Measurements from ENCODE around the gene MGAT4C. TPM values are rescaled to one million over a fixed set of nuclear protein-coding genes. Genes with fewer than 3 reads are reported as not detected.
"Not testable (repeated sequence)": the region's sequence is repeated elsewhere in the genome, so short reads cannot be mapped to it uniquely, and the experiment has no call there.

Gene MGAT4C
- total and polyA plus RNA-seq, 4 experiments from 2014 or later, result not detected

DNA sequence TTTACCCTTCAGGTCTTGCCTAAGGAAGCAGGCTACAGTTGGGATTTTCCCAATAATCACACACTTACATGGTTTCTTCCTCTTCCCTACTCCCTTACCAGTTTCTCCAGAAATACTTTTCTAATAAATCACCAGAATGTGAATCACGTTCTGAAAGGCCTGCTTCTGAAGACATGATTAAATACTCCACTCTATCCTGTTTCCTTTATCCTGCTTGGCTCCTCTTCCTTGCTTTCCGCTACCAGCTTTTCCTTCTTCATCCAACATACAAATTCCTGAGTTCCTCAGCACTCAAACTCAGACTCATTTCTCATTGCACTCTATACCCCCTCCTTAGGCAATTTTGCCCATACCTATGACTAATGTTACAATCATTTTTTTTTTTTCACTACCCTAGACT lies 118.3 kb downstream of the MGAT4C start:
- H3K4me3 ChIP-seq (ENCODE audit: low read length in 2 of 2), result no peak overlapping the region
- peaks cover 0 to 12% (median 4%) of the 10 kb centered on the region in 8 donors for H3K9me3 Mint-ChIP-seq
- H3K27me3 Mint-ChIP-seq, result no peaks in the 10 kb centered on the region
- H3K27ac Mint-ChIP-seq, result no peak overlapping the region
- intact Hi-C loops (cut with micrococcal nuclease), result no loop called here
- H3K27ac ChIP-seq (ENCODE audit: low read depth, low read length), result no peak overlapping the region
- ChIA-PET CTCF (ENCODE audit: partially characterized antibody) (no interaction called here), POLR2A (ENCODE audit: partially characterized antibody) (no interaction called here)
- no peaks in the 10 kb centered on the region for H3K4me1 Mint-ChIP-seq
- H3K36me3 Mint-ChIP-seq, result no peaks in the 10 kb centered on the region
- no peaks in the 10 kb centered on the region for H3K4me1 ChIP-seq (ENCODE audit: insufficient read depth, low read length)
- no peaks in the 10 kb centered on the region for H3K9me3 ChIP-seq (ENCODE audit: control insufficient read depth in 1 of 2, low read length in 2 of 2)
- H3K36me3 ChIP-seq (ENCODE audit: insufficient read depth, low read length), result no peaks in the 10 kb centered on the region
- DNase-seq, result no peak
- no peak overlapping the region for H3K4me3 Mint-ChIP-seq
- H3K27me3 ChIP-seq (ENCODE audit: insufficient read depth, low read length), result no peaks in the 10 kb centered on the region

DNA sequence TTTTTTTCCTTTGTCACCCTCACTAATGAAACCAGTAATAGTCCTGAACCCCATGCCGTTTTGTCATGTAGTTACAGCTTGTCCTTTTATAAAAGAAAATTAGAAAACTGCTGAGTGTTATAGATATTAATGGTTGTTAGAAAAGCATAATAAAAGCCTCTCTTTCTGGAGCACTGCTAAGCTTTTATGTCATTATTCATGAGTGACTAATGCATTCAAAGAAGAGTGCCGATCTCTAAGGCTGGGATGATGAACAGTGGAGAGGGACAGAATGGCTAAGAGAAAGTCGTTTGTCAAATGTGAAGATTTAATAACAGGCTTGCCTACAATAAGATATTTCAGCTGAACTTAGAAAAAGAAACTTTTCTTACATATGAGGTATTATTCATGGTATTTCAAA lies 121.6 kb downstream of the MGAT4C start:
- H3K27ac Mint-ChIP-seq, result no peak overlapping the region
- no peak overlapping the region for H3K4me3 ChIP-seq (ENCODE audit: low read length in 2 of 2)
- no peak for DNase-seq
- ChIA-PET CTCF (ENCODE audit: partially characterized antibody) (no interaction called here), POLR2A (ENCODE audit: partially characterized antibody) (no interaction called here)
- H3K4me3 Mint-ChIP-seq, result no peak overlapping the region
- H3K4me1 Mint-ChIP-seq, result no peaks in the 10 kb centered on the region
- H3K36me3 Mint-ChIP-seq, result no peaks in the 10 kb centered on the region
- intact Hi-C loops (cut with micrococcal nuclease), result no loop called here
- H3K9me3 Mint-ChIP-seq, result peaks cover 0 to 12% (median 4%) of the 10 kb centered on the region in 8 donors
- H3K27ac ChIP-seq (ENCODE audit: low read depth, low read length), result no peak overlapping the region
- no peaks in the 10 kb centered on the region for H3K36me3 ChIP-seq (ENCODE audit: insufficient read depth, low read length)
- H3K4me1 ChIP-seq (ENCODE audit: insufficient read depth, low read length), result no peaks in the 10 kb centered on the region
- H3K27me3 ChIP-seq (ENCODE audit: insufficient read depth, low read length), result no peaks in the 10 kb centered on the region
- no peaks in the 10 kb centered on the region for H3K9me3 ChIP-seq (ENCODE audit: control insufficient read depth in 1 of 2, low read length in 2 of 2)
- H3K27me3 Mint-ChIP-seq, result no peaks in the 10 kb centered on the region

DNA sequence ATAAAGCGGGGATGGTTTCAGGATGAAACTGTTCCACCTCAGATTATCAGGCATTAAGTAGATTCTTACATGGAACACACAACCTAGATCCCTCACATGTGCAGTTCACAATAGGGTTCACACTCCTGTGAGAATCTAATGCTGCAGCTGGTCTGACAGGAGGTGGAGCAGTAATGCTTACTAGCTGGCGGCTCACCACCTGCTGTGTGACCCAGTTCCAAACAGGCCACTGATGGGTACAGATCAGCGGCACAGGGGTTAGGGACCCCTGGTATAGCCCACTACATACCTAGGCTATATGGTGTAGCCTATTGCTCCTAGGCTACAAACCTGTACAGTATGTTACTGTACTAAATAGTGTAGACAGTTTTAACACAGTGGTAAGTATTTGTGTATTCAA lies 129.3 kb downstream of the MGAT4C start:
- H3K27ac ChIP-seq (ENCODE audit: low read depth, low read length); H3K4me3 Mint-ChIP-seq; POLR2A ChIA-PET (ENCODE audit: partially characterized antibody); CTCF ChIA-PET (ENCODE audit: partially characterized antibody); H3K27me3 Mint-ChIP-seq; H3K4me1 ChIP-seq (ENCODE audit: insufficient read depth, low read length); H3K4me1 Mint-ChIP-seq; DNase-seq; H3K4me3 ChIP-seq (ENCODE audit: low read length in 2 of 2); H3K27me3 ChIP-seq (ENCODE audit: insufficient read depth, low read length); H3K27ac Mint-ChIP-seq; H3K36me3 Mint-ChIP-seq; H3K9me3 ChIP-seq (ENCODE audit: control insufficient read depth in 1 of 2, low read length in 2 of 2); H3K36me3 ChIP-seq (ENCODE audit: insufficient read depth, low read length); intact Hi-C loops (cut with micrococcal nuclease): not testable (repeated sequence)
- H3K9me3 Mint-ChIP-seq, result peaks cover 0 to 15% (median 2%) of the 10 kb centered on the region in 8 donors

GRCh38 chr12:86122846-86123468 lies 133.2 kb downstream of the MGAT4C start:
- POLR2A ChIA-PET (ENCODE audit: partially characterized antibody), result no interaction called here
- Mint-ChIP-seq H3K27me3 (no peaks in the 10 kb centered on the region), H3K4me3 (no peak overlapping the region), H3K27ac (no peak overlapping the region), H3K36me3 (no peaks in the 10 kb centered on the region), H3K4me1 (no peaks in the 10 kb centered on the region), H3K9me3 (peaks cover 0 to 5% (median 0%) of the 10 kb centered on the region in 8 donors)
- Histone ChIP-seq H3K27me3 (ENCODE audit: insufficient read depth, low read length) (no peaks in the 10 kb centered on the region), H3K4me1 (ENCODE audit: insufficient read depth, low read length) (no peaks in the 10 kb centered on the region), H3K36me3 (ENCODE audit: insufficient read depth, low read length) (no peaks in the 10 kb centered on the region), H3K9me3 (ENCODE audit: control insufficient read depth in 1 of 2, low read length in 2 of 2) (no peaks in the 10 kb centered on the region), H3K4me3 (ENCODE audit: low read length in 2 of 2) (no peak overlapping the region), H3K27ac (ENCODE audit: low read depth, low read length) (no peak overlapping the region)
- intact Hi-C loops (cut with micrococcal nuclease), result no loop called here
- no peak for DNase-seq
- CTCF ChIA-PET (ENCODE audit: partially characterized antibody), result no interaction called here

DNA sequence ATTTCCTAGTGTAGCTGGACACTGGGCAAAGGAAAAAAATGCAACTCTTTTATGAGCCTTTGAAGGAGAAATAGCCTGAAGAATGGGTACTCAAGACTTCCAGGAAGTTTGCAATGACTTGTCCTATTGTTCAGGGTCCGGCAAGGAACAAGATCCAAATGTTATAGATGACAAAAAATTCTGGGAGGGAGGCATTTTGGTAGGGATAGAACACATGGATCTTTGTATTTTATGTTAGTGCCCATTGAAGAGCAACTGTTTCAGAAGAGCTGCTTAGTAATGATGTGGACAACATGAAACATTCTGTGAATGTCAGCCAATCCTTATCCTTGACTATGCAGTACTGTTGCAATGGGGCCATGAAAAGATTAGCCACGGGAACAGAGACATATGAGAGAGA lies 138.0 kb downstream of the MGAT4C start:
- no peaks in the 10 kb centered on the region for H3K36me3 ChIP-seq (ENCODE audit: insufficient read depth, low read length)
- H3K36me3 Mint-ChIP-seq, result no peaks in the 10 kb centered on the region
- H3K4me3 Mint-ChIP-seq, result no peak overlapping the region
- H3K4me3 ChIP-seq (ENCODE audit: low read length in 2 of 2), result no peak overlapping the region
- no peaks in the 10 kb centered on the region for H3K9me3 ChIP-seq (ENCODE audit: control insufficient read depth in 1 of 2, low read length in 2 of 2)
- H3K9me3 Mint-ChIP-seq, result peaks cover 0 to 8% (median 2%) of the 10 kb centered on the region in 8 donors
- no peaks in the 10 kb centered on the region for H3K27me3 ChIP-seq (ENCODE audit: insufficient read depth, low read length)
- intact Hi-C loops (cut with micrococcal nuclease), result no loop called here
- no peaks in the 10 kb centered on the region for H3K27me3 Mint-ChIP-seq
- DNase-seq, result no peak
- no peak overlapping the region for H3K27ac Mint-ChIP-seq
- no peaks in the 10 kb centered on the region for H3K4me1 Mint-ChIP-seq
- H3K4me1 ChIP-seq (ENCODE audit: insufficient read depth, low read length), result no peaks in the 10 kb centered on the region
- CTCF ChIA-PET (ENCODE audit: partially characterized antibody), result no interaction called here
- no peak overlapping the region for H3K27ac ChIP-seq (ENCODE audit: low read depth, low read length)
- POLR2A ChIA-PET (ENCODE audit: partially characterized antibody), result no interaction called here

GRCh38 chr12:86117711-86118110 lies 138.5 kb downstream of the MGAT4C start:
- no peaks in the 10 kb centered on the region for H3K27me3 Mint-ChIP-seq
- H3K27ac Mint-ChIP-seq, result no peak overlapping the region
- no peak for DNase-seq
- no peak overlapping the region for H3K4me3 ChIP-seq (ENCODE audit: low read length in 2 of 2)
- CTCF ChIA-PET (ENCODE audit: partially characterized antibody), result no interaction called here
- POLR2A ChIA-PET (ENCODE audit: partially characterized antibody), result no interaction called here
- H3K9me3 ChIP-seq (ENCODE audit: control insufficient read depth in 1 of 2, low read length in 2 of 2), result no peaks in the 10 kb centered on the region
- no peak overlapping the region for H3K27ac ChIP-seq (ENCODE audit: low read depth, low read length)
- H3K27me3 ChIP-seq (ENCODE audit: insufficient read depth, low read length), result no peaks in the 10 kb centered on the region
- H3K36me3 ChIP-seq (ENCODE audit: insufficient read depth, low read length), result no peaks in the 10 kb centered on the region
- no peak overlapping the region for H3K4me3 Mint-ChIP-seq
- no peaks in the 10 kb centered on the region for H3K36me3 Mint-ChIP-seq
- no peaks in the 10 kb centered on the region for H3K4me1 ChIP-seq (ENCODE audit: insufficient read depth, low read length)
- H3K4me1 Mint-ChIP-seq, result no peaks in the 10 kb centered on the region
- intact Hi-C loops (cut with micrococcal nuclease), result no loop called here
- peaks cover 0 to 8% (median 2%) of the 10 kb centered on the region in 8 donors for H3K9me3 Mint-ChIP-seq

- H3K27me3 Mint-ChIP-seq, result no peaks in the 10 kb centered on the region
- H3K36me3 ChIP-seq (ENCODE audit: insufficient read depth, low read length), result no peaks in the 10 kb centered on the region
- H3K27me3 ChIP-seq (ENCODE audit: insufficient read depth, low read length), result no peaks in the 10 kb centered on the region
- no peaks in the 10 kb centered on the region for H3K4me1 Mint-ChIP-seq
- DNase-seq, result no peak
- no peak overlapping the region for H3K4me3 Mint-ChIP-seq
- no peaks in the 10 kb centered on the region for H3K36me3 Mint-ChIP-seq
- ChIA-PET CTCF (ENCODE audit: partially characterized antibody) (no interaction called here), POLR2A (ENCODE audit: partially characterized antibody) (no interaction called here)
- H3K9me3 ChIP-seq (ENCODE audit: control insufficient read depth in 1 of 2, low read length in 2 of 2), result no peaks in the 10 kb centered on the region
- intact Hi-C loops (cut with micrococcal nuclease), result no loop called here
- H3K4me3 ChIP-seq (ENCODE audit: low read length in 2 of 2), result no peak overlapping the region
- peaks cover 0 to 6% (median 2%) of the 10 kb centered on the region in 8 donors for H3K9me3 Mint-ChIP-seq
- H3K4me1 ChIP-seq (ENCODE audit: insufficient read depth, low read length), result no peaks in the 10 kb centered on the region
- H3K27ac Mint-ChIP-seq, result no peak overlapping the region
- no peak overlapping the region for H3K27ac ChIP-seq (ENCODE audit: low read depth, low read length)
Observed at GRCh38 chr12:86104087-86104486, 152.1 kb downstream of the MGAT4C start.

- Histone ChIP-seq H3K4me3 (ENCODE audit: low read length in 2 of 2) (no peak overlapping the region), H3K9me3 (ENCODE audit: control insufficient read depth in 1 of 2, low read length in 2 of 2) (no peaks in the 10 kb centered on the region), H3K27me3 (ENCODE audit: insufficient read depth, low read length) (no peaks in the 10 kb centered on the region), H3K27ac (ENCODE audit: low read depth, low read length) (no peak overlapping the region), H3K4me1 (ENCODE audit: insufficient read depth, low read length) (no peaks in the 10 kb centered on the region), H3K36me3 (ENCODE audit: insufficient read depth, low read length) (no peaks in the 10 kb centered on the region)
- Mint-ChIP-seq H3K4me3 (no peak overlapping the region), H3K9me3 (peaks cover 0 to 6% (median 2%) of the 10 kb centered on the region in 8 donors), H3K36me3 (no peaks in the 10 kb centered on the region), H3K27me3 (no peaks in the 10 kb centered on the region), H3K27ac (no peak overlapping the region), H3K4me1 (no peaks in the 10 kb centered on the region)
- ChIA-PET CTCF (ENCODE audit: partially characterized antibody) (no interaction called here), POLR2A (ENCODE audit: partially characterized antibody) (no interaction called here)
- intact Hi-C loops (cut with micrococcal nuclease), result no loop called here
- DNase-seq, result no peak
Observed at GRCh38 chr12:86097161-86097560, 159.0 kb downstream of the MGAT4C start.
